ENCODE results near the gene COQ8A. TPM values are rescaled to one million over a fixed set of nuclear protein-coding genes. Genes with fewer than 3 reads are reported as not detected.
"Not testable (repeated sequence)": the region's sequence is repeated elsewhere in the genome, so short reads cannot be mapped to it uniquely, and the experiment has no call there.

COQ8A gene
- total RNA-seq, 1 experiment from 2014 or later, result 24.6 TPM

- BruUV-seq (replicated peaks), result no TSS peak
- Mint-ChIP-seq H3K9me3 (ENCODE audit: low read depth, unreplicated experiment) (peaks cover 4% of the 10 kb centered on the region), H3K27ac (ENCODE audit: unreplicated experiment) (no peak overlapping the region), H3K4me1 (ENCODE audit: low read depth, unreplicated experiment) (no peaks in the 10 kb centered on the region), H3K4me3 (ENCODE audit: low read depth, unreplicated experiment) (no peak overlapping the region), H3K27me3 (ENCODE audit: unreplicated experiment) (no peaks in the 10 kb centered on the region), H3K36me3 (ENCODE audit: insufficient read depth, unreplicated experiment) (no peaks in the 10 kb centered on the region)
- TF ChIP-seq CTCF (IDR thresholded peaks at IDR 0.05; ENCODE audit: unreplicated experiment), result no peak
- intact Hi-C loops (cut with micrococcal nuclease; ENCODE audit: unreplicated experiment), result no loop called here
- CTCF ChIA-PET, result no interaction called here
- no peak for DNase-seq
Observed at GRCh38 chr1:226921504-226921903, 18.6 kb upstream of the COQ8A start.

- intact Hi-C loops (cut with micrococcal nuclease; ENCODE audit: unreplicated experiment); DNase-seq; H3K27ac Mint-ChIP-seq (ENCODE audit: unreplicated experiment); CTCF ChIA-PET; BruUV-seq (replicated peaks); H3K27me3 Mint-ChIP-seq (ENCODE audit: unreplicated experiment); H3K9me3 Mint-ChIP-seq (ENCODE audit: low read depth, unreplicated experiment); H3K4me1 Mint-ChIP-seq (ENCODE audit: low read depth, unreplicated experiment); H3K4me3 Mint-ChIP-seq (ENCODE audit: low read depth, unreplicated experiment); H3K36me3 Mint-ChIP-seq (ENCODE audit: insufficient read depth, unreplicated experiment): not testable (repeated sequence)
Observed at GRCh38 chr1:226929260-226930111, 10.6 kb upstream of the COQ8A start.

- no TSS peak for BruUV-seq (replicated peaks)
- CTCF ChIA-PET, result no interaction called here
- Mint-ChIP-seq H3K9me3 (ENCODE audit: low read depth, unreplicated experiment) (no peaks in the 10 kb centered on the region), H3K4me1 (ENCODE audit: low read depth, unreplicated experiment) (peaks cover 8% of the 10 kb centered on the region), H3K27ac (ENCODE audit: unreplicated experiment) (no peak overlapping the region), H3K36me3 (ENCODE audit: insufficient read depth, unreplicated experiment) (peaks cover 12% of the 10 kb centered on the region), H3K27me3 (ENCODE audit: unreplicated experiment) (no peaks in the 10 kb centered on the region), H3K4me3 (ENCODE audit: low read depth, unreplicated experiment) (no peak overlapping the region)
- intact Hi-C loops (cut with micrococcal nuclease; ENCODE audit: unreplicated experiment), result no loop called here
- DNase-seq, result no peak
- TF ChIP-seq CTCF (IDR thresholded peaks at IDR 0.05; ENCODE audit: unreplicated experiment), result no peak
Observed at GRCh38 chr1:226934483-226935237, 5.4 kb upstream of the COQ8A start.

GRCh38 chr1:226937940-226938725 lies 2.0 kb upstream of the COQ8A start:
- peak overlapping the region; percentile 89 for H3K4me3 Mint-ChIP-seq (ENCODE audit: low read depth, unreplicated experiment)
- no peak for TF ChIP-seq CTCF (IDR thresholded peaks at IDR 0.05; ENCODE audit: unreplicated experiment)
- CTCF ChIA-PET, result interaction anchor here (0.7 to 1.6 kb wide), 2 partner anchors 26 to 35 kb away, joined by 3 read pairs; no protein-coding TSS in a partner anchor
- no peaks in the 10 kb centered on the region for H3K27me3 Mint-ChIP-seq (ENCODE audit: unreplicated experiment)
- H3K4me1 Mint-ChIP-seq (ENCODE audit: low read depth, unreplicated experiment), result peaks cover 12% of the 10 kb centered on the region
- no peaks in the 10 kb centered on the region for H3K9me3 Mint-ChIP-seq (ENCODE audit: low read depth, unreplicated experiment)
- BruUV-seq (replicated peaks), result no TSS peak
- DNase-seq, result no peak
- peaks cover 33% of the 10 kb centered on the region for H3K36me3 Mint-ChIP-seq (ENCODE audit: insufficient read depth, unreplicated experiment)
- intact Hi-C loops (cut with micrococcal nuclease; ENCODE audit: unreplicated experiment), result no loop called here
- peak overlapping the region; percentile 71 for H3K27ac Mint-ChIP-seq (ENCODE audit: unreplicated experiment)
